GM23338 (cell line): Measurements from ENCODE around the gene IKBKE. TPM values are rescaled to one million over a fixed set of nuclear protein-coding genes. Genes with fewer than 3 reads are reported as not detected.

ENCODE experiments used
- ATAC-seq: fragments of 200-7000 bp; cut with Tn5 transposase; 3 replicates; pipeline ENCODE4 v1.9.1; 2020
- DNase-seq: peaks from one replicate; pipeline ENCODE4 v3.0.0-alpha.2; 2015; ENCODE audit warnings: low spot score
- H2AFZ ChIP-seq: fragments of 200-600 bp; sonication (generic); 2 replicates; pipeline ENCODE4 v1.8.0; 2016; ENCODE audit warnings: antibody characterized with exemption, mild to moderate bottlenecking, moderate library complexity
- H3F3A ChIP-seq: fragments of 200-600 bp; sonication (generic); replicated peaks from 2 replicates; pipeline ENCODE4 v1.8.0; 2017; ENCODE audit warnings: antibody characterized with exemption, mixed run types, low read depth
- H3K27ac ChIP-seq: fragments of 200-600 bp; sonication (generic); 2 replicates; pipeline ENCODE4 v1.6.1; 2016; ENCODE audit warnings: low read depth
- H3K27me3 ChIP-seq: fragments of 200-600 bp; sonication (generic); 2 replicates; pipeline ENCODE4 v1.8.0; 2016; ENCODE audit warnings: mild to moderate bottlenecking, mixed run types, moderate library complexity; ENCODE audit not compliant: insufficient read depth
- H3K36me3 ChIP-seq: fragments of 200-600 bp; sonication (generic); 2 replicates; pipeline ENCODE4 v1.8.0; 2016; ENCODE audit warnings: mild to moderate bottlenecking; ENCODE audit not compliant: insufficient read depth
- H3K4me1 ChIP-seq: fragments of 200-600 bp; sonication (generic); 2 replicates; pipeline ENCODE4 v1.8.0; 2016; ENCODE audit warnings: mild to moderate bottlenecking, moderate library complexity; ENCODE audit not compliant: insufficient read depth
- H3K4me2 ChIP-seq: fragments of 200-600 bp; sonication (generic); 2 replicates; pipeline ENCODE4 v1.7.1; 2017; ENCODE audit warnings: mixed run types
- H3K4me3 ChIP-seq: fragments of 200-600 bp; sonication (generic); 2 replicates; pipeline ENCODE4 v1.6.1; 2016; ENCODE audit warnings: mixed run types
- H3K79me2 ChIP-seq: fragments of 200-600 bp; sonication (generic); replicated peaks from 2 replicates; pipeline ENCODE4 v1.8.0; 2017; ENCODE audit warnings: mild to moderate bottlenecking; ENCODE audit not compliant: insufficient read depth
- H3K9me2 ChIP-seq: fragments of 200-600 bp; sonication (generic); 2 replicates; pipeline ENCODE4 v1.8.0; 2017; ENCODE audit not compliant: insufficient read depth
- H4K20me1 ChIP-seq: fragments of 200-600 bp; sonication (generic); replicated peaks from 2 replicates; pipeline ENCODE4 v1.8.0; 2017; ENCODE audit warnings: mild to moderate bottlenecking; ENCODE audit not compliant: insufficient read depth
- H3K27ac Mint-ChIP-seq: 2 replicates; pipeline ENCODE4 v1.8.0; 2020; ENCODE audit warnings: inconsistent platforms, mild to moderate bottlenecking, moderate library complexity, mixed read lengths
- H3K27me3 Mint-ChIP-seq: 3 replicates; pipeline ENCODE4 v1.8.0; 2022; ENCODE audit warnings: low read depth, mild to moderate bottlenecking, moderate library complexity, mixed read lengths, inconsistent platforms; ENCODE audit not compliant: insufficient read depth, poor library complexity
- H3K36me3 Mint-ChIP-seq: 3 replicates; pipeline ENCODE4 v1.8.0; 2021; ENCODE audit warnings: low read depth, mild to moderate bottlenecking, inconsistent platforms, moderate library complexity, mixed read lengths
- H3K4me1 Mint-ChIP-seq: 3 replicates; pipeline ENCODE4 v1.8.0; 2020; ENCODE audit warnings: mild to moderate bottlenecking, inconsistent platforms, mixed read lengths
- H3K4me3 Mint-ChIP-seq: 3 replicates; pipeline ENCODE4 v1.8.0; 2021; ENCODE audit warnings: moderate library complexity, mild to moderate bottlenecking, inconsistent platforms, mixed read lengths
- H3K9me3 Mint-ChIP-seq: 3 replicates; pipeline ENCODE4 v1.8.0; 2020; ENCODE audit warnings: moderate library complexity, mild to moderate bottlenecking, inconsistent platforms, mixed read lengths
- CREB1 ChIP-seq: fragments of 250-450 bp; sonication (Bioruptor Pico); IDR thresholded peaks from 2 replicates; pipeline ENCODE4 v1.5.0; 2020; ENCODE audit warnings: low read depth, mild to moderate bottlenecking, moderate library complexity
- EZH2 ChIP-seq: fragments of 200-600 bp; sonication (generic); IDR thresholded peaks from one replicate; pipeline ENCODE4 v1.8.0; 2017; ENCODE audit warnings: antibody characterized with exemption, mild to moderate bottlenecking, low read depth; ENCODE audit not compliant: unreplicated experiment
- EZH2phosphoT487 ChIP-seq: fragments of 200-600 bp; sonication (generic); IDR thresholded peaks from one replicate; pipeline ENCODE4 v1.8.1; 2018; ENCODE audit warnings: antibody characterized with exemption; ENCODE audit not compliant: unreplicated experiment
- JUNB ChIP-seq: IDR thresholded peaks from one replicate; pipeline ENCODE4 v1.6.1; 2016; ENCODE audit warnings: antibody characterized with exemption; ENCODE audit not compliant: unreplicated experiment
- NANOG ChIP-seq: IDR thresholded peaks from 2 replicates; pipeline ENCODE4 v1.6.1; 2016; ENCODE audit warnings: antibody characterized with exemption, borderline replicate concordance
- STAT1 ChIP-seq: IDR thresholded peaks from one replicate; pipeline ENCODE4 v1.6.1; 2016; ENCODE audit warnings: antibody characterized with exemption; ENCODE audit not compliant: unreplicated experiment
- ZNF114 ChIP-seq: fragments of 250-450 bp; sonication (Bioruptor Pico); IDR thresholded peaks from 2 replicates; pipeline ENCODE4 v1.5.0; 2020; ENCODE audit warnings: mild to moderate bottlenecking, moderate library complexity
- polyA plus RNA-seq: library from polyadenylated mRNA; unstranded; fragments of >200 nt; fragmentation: Nextera tagmentation; extraction: Ambion mirVana; gene quantifications from 2 replicates; pipeline ENCODE4 v1.2.1, GENCODE V29; 2016
- total RNA-seq: library from RNA; depleted of rRNA; stranded (reverse); fragments of >200 nt; shearing (Covaris generic); gene quantifications from 2 replicates; pipeline ENCODE4 v1.2.3, GENCODE V29; 2014
- TF ChIP-seq, protein P1 (sequence below): fragments of 250-450 bp; sonication (Bioruptor Pico); IDR thresholded peaks from 2 replicates; pipeline ENCODE4 v1.5.0; 2020; ENCODE audit warnings: mild to moderate bottlenecking, moderate library complexity
- TF ChIP-seq, protein P2 (sequence below): IDR thresholded peaks from 2 replicates; pipeline ENCODE4 v1.6.1; 2016; ENCODE audit warnings: antibody characterized with exemption

IKBKE gene
- total and polyA plus RNA-seq, 2 experiments from 2014 or later, result 4.8 to 11.1 TPM

DNA sequence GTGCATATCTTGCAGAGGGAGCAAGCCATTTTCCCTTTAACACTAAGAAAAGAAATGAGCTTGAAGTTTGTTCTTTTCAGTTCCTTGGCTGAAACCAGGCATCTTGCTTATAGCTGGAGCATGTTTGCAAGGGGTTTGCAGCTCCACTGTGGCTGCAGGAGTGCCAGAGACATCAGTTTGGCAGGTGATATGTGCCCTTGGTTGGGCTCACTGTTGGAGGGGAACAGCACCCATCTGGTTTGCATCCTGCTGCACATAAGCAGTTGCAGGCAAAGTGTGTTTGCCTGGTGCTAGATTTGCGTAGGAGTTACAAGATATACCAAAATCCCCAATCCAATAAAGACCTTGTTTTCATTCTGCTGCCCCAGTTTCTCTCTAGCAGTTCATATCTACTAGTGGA is 47.8 kb upstream of the IKBKE start:
- Histone ChIP-seq H3K4me3 (no peak overlapping the region), H4K20me1 (no peaks in the 10 kb centered on the region), H3K4me2 (no peak overlapping the region), H3F3A (no peaks in the 10 kb centered on the region), H2AFZ (no peak overlapping the region), H3K27me3 (no peaks in the 10 kb centered on the region), H3K27ac (no peak overlapping the region), H3K9me2 (no peaks in the 10 kb centered on the region), H3K36me3 (peaks cover 8% of the 10 kb centered on the region; the same call in 1 of the 2 replicates), H3K79me2 (no peaks in the 10 kb centered on the region), H3K4me1 (no peaks in the 10 kb centered on the region)
- no peak for DNase-seq
- no peak overlapping the region for H3K4me3 Mint-ChIP-seq
- TF ChIP-seq NANOG, result no peak
- TF ChIP-seq, protein P1, sequence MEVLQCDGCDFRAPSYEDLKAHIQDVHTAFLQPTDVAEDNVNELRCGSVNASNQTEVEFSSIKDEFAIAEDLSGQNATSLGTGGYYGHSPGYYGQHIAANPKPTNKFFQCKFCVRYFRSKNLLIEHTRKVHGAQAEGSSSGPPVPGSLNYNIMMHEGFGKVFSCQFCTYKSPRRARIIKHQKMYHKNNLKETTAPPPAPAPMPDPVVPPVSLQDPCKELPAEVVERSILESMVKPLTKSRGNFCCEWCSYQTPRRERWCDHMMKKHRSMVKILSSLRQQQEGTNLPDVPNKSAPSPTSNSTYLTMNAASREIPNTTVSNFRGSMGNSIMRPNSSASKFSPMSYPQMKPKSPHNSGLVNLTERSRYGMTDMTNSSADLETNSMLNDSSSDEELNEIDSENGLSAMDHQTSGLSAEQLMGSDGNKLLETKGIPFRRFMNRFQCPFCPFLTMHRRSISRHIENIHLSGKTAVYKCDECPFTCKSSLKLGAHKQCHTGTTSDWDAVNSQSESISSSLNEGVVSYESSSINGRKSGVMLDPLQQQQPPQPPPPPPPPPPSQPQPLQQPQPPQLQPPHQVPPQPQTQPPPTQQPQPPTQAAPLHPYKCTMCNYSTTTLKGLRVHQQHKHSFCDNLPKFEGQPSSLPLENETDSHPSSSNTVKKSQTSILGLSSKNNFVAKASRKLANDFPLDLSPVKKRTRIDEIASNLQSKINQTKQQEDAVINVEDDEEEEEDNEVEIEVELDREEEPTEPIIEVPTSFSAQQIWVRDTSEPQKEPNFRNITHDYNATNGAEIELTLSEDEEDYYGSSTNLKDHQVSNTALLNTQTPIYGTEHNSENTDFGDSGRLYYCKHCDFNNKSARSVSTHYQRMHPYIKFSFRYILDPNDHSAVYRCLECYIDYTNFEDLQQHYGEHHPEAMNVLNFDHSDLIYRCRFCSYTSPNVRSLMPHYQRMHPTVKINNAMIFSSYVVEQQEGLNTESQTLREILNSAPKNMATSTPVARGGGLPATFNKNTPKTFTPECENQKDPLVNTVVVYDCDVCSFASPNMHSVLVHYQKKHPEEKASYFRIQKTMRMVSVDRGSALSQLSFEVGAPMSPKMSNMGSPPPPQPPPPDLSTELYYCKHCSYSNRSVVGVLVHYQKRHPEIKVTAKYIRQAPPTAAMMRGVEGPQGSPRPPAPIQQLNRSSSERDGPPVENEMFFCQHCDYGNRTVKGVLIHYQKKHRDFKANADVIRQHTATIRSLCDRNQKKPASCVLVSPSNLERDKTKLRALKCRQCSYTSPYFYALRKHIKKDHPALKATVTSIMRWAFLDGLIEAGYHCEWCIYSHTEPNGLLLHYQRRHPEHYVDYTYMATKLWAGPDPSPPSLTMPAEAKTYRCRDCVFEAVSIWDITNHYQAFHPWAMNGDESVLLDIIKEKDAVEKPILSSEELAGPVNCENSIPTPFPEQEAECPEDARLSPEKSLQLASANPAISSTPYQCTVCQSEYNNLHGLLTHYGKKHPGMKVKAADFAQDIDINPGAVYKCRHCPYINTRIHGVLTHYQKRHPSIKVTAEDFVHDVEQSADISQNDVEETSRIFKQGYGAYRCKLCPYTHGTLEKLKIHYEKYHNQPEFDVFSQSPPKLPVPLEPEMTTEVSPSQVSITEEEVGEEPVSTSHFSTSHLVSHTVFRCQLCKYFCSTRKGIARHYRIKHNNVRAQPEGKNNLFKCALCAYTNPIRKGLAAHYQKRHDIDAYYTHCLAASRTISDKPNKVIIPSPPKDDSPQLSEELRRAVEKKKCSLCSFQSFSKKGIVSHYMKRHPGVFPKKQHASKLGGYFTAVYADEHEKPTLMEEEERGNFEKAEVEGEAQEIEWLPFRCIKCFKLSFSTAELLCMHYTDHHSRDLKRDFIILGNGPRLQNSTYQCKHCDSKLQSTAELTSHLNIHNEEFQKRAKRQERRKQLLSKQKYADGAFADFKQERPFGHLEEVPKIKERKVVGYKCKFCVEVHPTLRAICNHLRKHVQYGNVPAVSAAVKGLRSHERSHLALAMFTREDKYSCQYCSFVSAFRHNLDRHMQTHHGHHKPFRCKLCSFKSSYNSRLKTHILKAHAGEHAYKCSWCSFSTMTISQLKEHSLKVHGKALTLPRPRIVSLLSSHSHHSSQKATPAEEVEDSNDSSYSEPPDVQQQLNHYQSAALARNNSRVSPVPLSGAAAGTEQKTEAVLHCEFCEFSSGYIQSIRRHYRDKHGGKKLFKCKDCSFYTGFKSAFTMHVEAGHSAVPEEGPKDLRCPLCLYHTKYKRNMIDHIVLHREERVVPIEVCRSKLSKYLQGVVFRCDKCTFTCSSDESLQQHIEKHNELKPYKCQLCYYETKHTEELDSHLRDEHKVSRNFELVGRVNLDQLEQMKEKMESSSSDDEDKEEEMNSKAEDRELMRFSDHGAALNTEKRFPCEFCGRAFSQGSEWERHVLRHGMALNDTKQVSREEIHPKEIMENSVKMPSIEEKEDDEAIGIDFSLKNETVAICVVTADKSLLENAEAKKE, result no peak
- no peak for TF ChIP-seq CREB1
- no peak for TF ChIP-seq EZH2
- TF ChIP-seq ZNF114 (CRISPR knock-in tag), result no peak
- TF ChIP-seq EZH2phosphoT487, result no peak
- TF ChIP-seq JUNB, result no peak
- no peak overlapping the region for H3K27ac Mint-ChIP-seq
- H3K9me3 Mint-ChIP-seq, result no peaks in the 10 kb centered on the region
- no peaks in the 10 kb centered on the region for H3K27me3 Mint-ChIP-seq
- no peaks in the 10 kb centered on the region for H3K4me1 Mint-ChIP-seq
- no peak for ATAC-seq
- H3K36me3 Mint-ChIP-seq, result peaks cover 14% of the 10 kb centered on the region; the same call in 2 of the 3 replicates

DNA sequence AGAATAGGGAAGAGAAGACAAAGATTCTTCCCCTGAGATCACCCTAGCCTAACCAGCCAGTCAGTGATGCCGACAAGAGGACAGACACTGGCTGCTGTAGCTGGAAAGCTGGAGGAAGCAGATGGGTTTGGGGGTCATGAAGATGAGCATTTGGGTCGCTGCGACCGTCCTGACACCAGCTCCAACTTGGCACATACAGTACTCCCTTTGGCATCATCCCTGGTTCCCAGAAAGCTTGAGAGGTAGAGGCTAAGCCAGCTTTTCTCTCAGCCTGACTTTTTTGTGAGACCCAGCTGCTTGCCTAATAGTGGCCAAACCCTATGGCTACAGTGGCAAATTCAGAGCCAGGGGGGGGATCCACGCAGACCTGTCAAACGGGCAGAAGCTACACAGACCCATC is 43.0 kb upstream of the IKBKE start:
- H3K27ac ChIP-seq, result no peak overlapping the region
- no peaks in the 10 kb centered on the region; the same call in 1 of the 2 replicates for H3K36me3 ChIP-seq
- H3K9me3 Mint-ChIP-seq, result no peaks in the 10 kb centered on the region
- no peak overlapping the region for H3K4me3 ChIP-seq
- H3K27ac Mint-ChIP-seq, result no peak overlapping the region
- no peaks in the 10 kb centered on the region for H3K79me2 ChIP-seq
- no peak overlapping the region for H3K4me3 Mint-ChIP-seq
- H3K27me3 ChIP-seq, result no peaks in the 10 kb centered on the region
- no peaks in the 10 kb centered on the region for H3F3A ChIP-seq
- ATAC-seq, result no peak
- DNase-seq, result no peak
- no peaks in the 10 kb centered on the region for H3K4me1 Mint-ChIP-seq
- no peaks in the 10 kb centered on the region for H3K4me1 ChIP-seq
- H3K36me3 Mint-ChIP-seq, result peaks cover 2% of the 10 kb centered on the region; the same call in 1 of the 3 replicates
- no peak overlapping the region for H2AFZ ChIP-seq
- H3K27me3 Mint-ChIP-seq, result no peaks in the 10 kb centered on the region
- H4K20me1 ChIP-seq, result no peaks in the 10 kb centered on the region
- no peaks in the 10 kb centered on the region for H3K9me2 ChIP-seq
- H3K4me2 ChIP-seq, result no peak overlapping the region
- TF ChIP-seq, protein P2, sequence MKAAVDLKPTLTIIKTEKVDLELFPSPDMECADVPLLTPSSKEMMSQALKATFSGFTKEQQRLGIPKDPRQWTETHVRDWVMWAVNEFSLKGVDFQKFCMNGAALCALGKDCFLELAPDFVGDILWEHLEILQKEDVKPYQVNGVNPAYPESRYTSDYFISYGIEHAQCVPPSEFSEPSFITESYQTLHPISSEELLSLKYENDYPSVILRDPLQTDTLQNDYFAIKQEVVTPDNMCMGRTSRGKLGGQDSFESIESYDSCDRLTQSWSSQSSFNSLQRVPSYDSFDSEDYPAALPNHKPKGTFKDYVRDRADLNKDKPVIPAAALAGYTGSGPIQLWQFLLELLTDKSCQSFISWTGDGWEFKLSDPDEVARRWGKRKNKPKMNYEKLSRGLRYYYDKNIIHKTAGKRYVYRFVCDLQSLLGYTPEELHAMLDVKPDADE, result no peak
- no peak for TF ChIP-seq STAT1
- TF ChIP-seq EZH2phosphoT487, result no peak
